Measurements from ENCODE around the gene ACO1.

Gene ACO1

GRCh38 chr9:32401488-32401887 lies 17.0 kb downstream of the ACO1 start:
- Histone ChIP-seq H3K27me3 (ENCODE audit: insufficient read depth, low read length, poor library complexity, severe bottlenecking) (no peaks in the 10 kb centered on the region), H3K4me1 (ENCODE audit: insufficient read depth, low read length, poor library complexity, severe bottlenecking) (no peaks in the 10 kb centered on the region), H3K9me2 (replicated peaks; ENCODE audit: low read depth, low read length) (no peaks in the 10 kb centered on the region), H4K20me1 (ENCODE audit: insufficient read depth, low read length, poor library complexity, severe bottlenecking) (no peaks in the 10 kb centered on the region), H3K4me3 (ENCODE audit: low read length, poor library complexity, severe bottlenecking) (no peak overlapping the region), H3K4me2 (ENCODE audit: low read depth, low read length, poor library complexity, severe bottlenecking) (no peak overlapping the region), H3K9ac (ENCODE audit: low read depth, low read length, poor library complexity, severe bottlenecking) (no peak overlapping the region), H3K36me3 (ENCODE audit: insufficient read depth, low read length) (peaks cover 12% of the 10 kb centered on the region; the same call in 1 of the 2 replicates), H3K9me3 (ENCODE audit: insufficient read depth, low read depth, low read length) (no peaks in the 10 kb centered on the region), H3F3A (ENCODE audit: low read depth) (no peaks in the 10 kb centered on the region), H2AFZ (ENCODE audit: low read length) (no peak overlapping the region), H3K79me2 (ENCODE audit: insufficient read depth, low read length) (no peaks in the 10 kb centered on the region)
- no peak for TF ChIP-seq EZH2phosphoT487 (IDR thresholded peaks at IDR 0.05; ENCODE audit: borderline replicate concordance)
- no peak for TF ChIP-seq CTCF (conservative IDR thresholded peaks at IDR 0.05; ENCODE audit: low read length)

DNA sequence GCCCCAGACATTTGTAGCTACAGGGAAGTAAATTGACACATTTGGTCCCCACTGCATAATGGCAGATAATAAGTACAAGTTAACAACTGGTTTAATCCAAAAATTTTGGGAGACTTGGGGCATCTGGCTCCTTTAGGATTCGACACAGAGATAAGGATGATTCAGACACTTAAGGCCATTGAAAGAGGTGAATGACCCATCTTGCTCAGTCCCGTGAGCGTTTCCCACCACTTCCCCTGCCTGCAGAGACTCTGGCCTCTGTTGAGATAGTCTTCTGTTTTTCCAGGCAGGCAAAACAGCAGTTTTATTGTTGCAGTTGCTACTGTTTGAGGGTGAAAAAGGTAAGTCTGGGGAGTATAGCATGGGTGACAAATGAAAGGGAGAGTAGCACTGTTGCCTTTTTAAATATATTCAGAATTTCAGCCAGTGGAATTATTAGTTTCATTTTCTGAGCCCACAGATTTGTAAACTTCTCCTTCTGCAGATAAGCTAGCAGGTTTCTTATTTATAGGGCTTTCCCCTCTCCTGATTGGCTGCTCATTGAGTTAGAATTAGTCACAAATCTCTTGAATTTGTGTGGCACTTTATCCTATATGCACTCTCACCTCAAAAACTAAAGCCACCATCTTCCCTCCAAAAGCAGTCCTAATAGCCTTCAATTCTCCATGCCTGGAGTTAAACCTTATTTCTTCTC lies 19.3 kb downstream of the ACO1 start:
- no peak for TF ChIP-seq EZH2phosphoT487 (IDR thresholded peaks at IDR 0.05; ENCODE audit: borderline replicate concordance)
- TF ChIP-seq CTCF (conservative IDR thresholded peaks at IDR 0.05; ENCODE audit: low read length), result no peak
- Histone ChIP-seq H3K36me3 (ENCODE audit: insufficient read depth, low read length) (peaks cover 32% of the 10 kb centered on the region; the same call in 1 of the 2 replicates), H3K4me2 (ENCODE audit: low read depth, low read length, poor library complexity, severe bottlenecking) (no peak overlapping the region), H3K79me2 (ENCODE audit: insufficient read depth, low read length) (no peaks in the 10 kb centered on the region), H3K9ac (ENCODE audit: low read depth, low read length, poor library complexity, severe bottlenecking) (no peak overlapping the region), H2AFZ (ENCODE audit: low read length) (no peak overlapping the region), H3K9me3 (ENCODE audit: insufficient read depth, low read depth, low read length) (no peaks in the 10 kb centered on the region), H3K4me1 (ENCODE audit: insufficient read depth, low read length, poor library complexity, severe bottlenecking) (no peaks in the 10 kb centered on the region), H4K20me1 (ENCODE audit: insufficient read depth, low read length, poor library complexity, severe bottlenecking) (no peaks in the 10 kb centered on the region), H3F3A (ENCODE audit: low read depth) (no peaks in the 10 kb centered on the region), H3K27me3 (ENCODE audit: insufficient read depth, low read length, poor library complexity, severe bottlenecking) (no peaks in the 10 kb centered on the region), H3K9me2 (replicated peaks; ENCODE audit: low read depth, low read length) (no peaks in the 10 kb centered on the region), H3K4me3 (ENCODE audit: low read length, poor library complexity, severe bottlenecking) (no peak overlapping the region)

GRCh38 chr9:32404402-32404801 lies 20.0 kb downstream of the ACO1 start:
- Histone ChIP-seq H3K79me2 (ENCODE audit: insufficient read depth, low read length) (no peaks in the 10 kb centered on the region), H3K4me3 (ENCODE audit: low read length, poor library complexity, severe bottlenecking) (no peak overlapping the region), H3K4me2 (ENCODE audit: low read depth, low read length, poor library complexity, severe bottlenecking) (no peak overlapping the region), H3K9me3 (ENCODE audit: insufficient read depth, low read depth, low read length) (no peaks in the 10 kb centered on the region), H3K9me2 (replicated peaks; ENCODE audit: low read depth, low read length) (no peaks in the 10 kb centered on the region), H3K4me1 (ENCODE audit: insufficient read depth, low read length, poor library complexity, severe bottlenecking) (no peaks in the 10 kb centered on the region), H4K20me1 (ENCODE audit: insufficient read depth, low read length, poor library complexity, severe bottlenecking) (no peaks in the 10 kb centered on the region), H2AFZ (ENCODE audit: low read length) (no peak overlapping the region), H3F3A (ENCODE audit: low read depth) (no peaks in the 10 kb centered on the region), H3K36me3 (ENCODE audit: insufficient read depth, low read length) (peaks cover 39% of the 10 kb centered on the region; the same call in 1 of the 2 replicates), H3K27me3 (ENCODE audit: insufficient read depth, low read length, poor library complexity, severe bottlenecking) (no peaks in the 10 kb centered on the region), H3K9ac (ENCODE audit: low read depth, low read length, poor library complexity, severe bottlenecking) (no peak overlapping the region)
- TF ChIP-seq CTCF (conservative IDR thresholded peaks at IDR 0.05; ENCODE audit: low read length) (no peak), EZH2phosphoT487 (IDR thresholded peaks at IDR 0.05; ENCODE audit: borderline replicate concordance) (no peak)

Measured in Loucy (cell line).